ENCODE results near the gene CNTNAP2. TPM values are rescaled to one million over a fixed set of nuclear protein-coding genes. Genes with fewer than 3 reads are reported as not detected.
"Not testable (repeated sequence)": the region's sequence is repeated elsewhere in the genome, so short reads cannot be mapped to it uniquely, and the experiment has no call there.

The CNTNAP2 gene
- total RNA-seq, 8 experiments from 2014 or later = 0.05 to 27.0 (median 15.0) TPM

DNA sequence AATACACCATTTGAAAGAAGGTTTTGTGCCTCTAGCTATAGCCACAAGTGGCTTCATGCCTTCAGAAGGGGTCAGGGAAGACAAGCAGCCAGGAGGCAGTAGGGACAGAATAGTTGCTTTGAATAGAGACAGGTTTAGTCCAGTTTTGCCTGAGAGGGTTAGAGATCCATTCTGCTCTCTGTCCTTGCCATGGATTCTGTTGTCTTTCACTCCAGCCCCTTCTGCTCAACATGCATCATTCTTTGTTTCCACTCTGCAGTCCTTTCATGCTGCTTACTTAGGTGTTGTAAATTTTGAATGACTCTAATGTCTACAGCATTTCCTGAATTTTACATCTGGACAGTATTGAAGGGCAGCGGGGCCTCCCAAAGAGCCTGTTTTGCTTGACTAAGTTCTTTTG is 60.3 kb downstream of the CNTNAP2 start:
- no peak overlapping the region for H3K4me3 ChIP-seq
- peak in 5 of 8 experiments; percentile 99 to 100 (median 99) for ATAC-seq (replicated peaks in 6 of 8)
- in situ Hi-C loops (cut with MboI; ENCODE audit: low pct_unique_long_range_greater_than_20kb in 2 of 9, low sequenced_read_pairs in 9 of 9, unreplicated experiment in 9 of 9) = no loop called here
- 0 to 58% (median 11%) methylated on average over 1 of the region's 1 CpG; no CpG with 5 or more reads in 3 of the 10 experiments for WGBS, 10 experiments
- H3K27ac ChIP-seq = peak overlapping the region in 1 of 2 donors; percentile 26
- H3K4me1 ChIP-seq (replicated peaks in 1 of 2) = peaks cover 11 to 22% of the 10 kb centered on the region in 2 donors

DNA sequence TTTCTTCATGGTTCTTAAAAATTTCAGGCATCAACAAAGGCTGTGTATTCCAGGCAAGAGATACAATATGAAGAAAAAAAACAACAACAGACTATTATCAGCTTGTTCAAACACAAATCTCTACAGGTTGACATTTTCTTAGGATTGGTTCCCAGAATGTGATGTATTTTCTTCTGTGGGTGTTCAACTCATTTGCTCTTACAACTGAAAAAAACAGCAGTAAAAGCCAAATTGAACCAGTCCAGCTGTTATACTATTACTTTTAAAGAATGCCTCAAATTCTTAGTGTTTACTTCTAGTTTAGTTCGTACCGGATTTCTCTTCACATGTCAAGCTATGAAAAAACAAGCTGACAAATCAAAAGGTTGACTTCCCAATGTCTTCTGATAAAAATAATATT is 60.7 kb downstream of the CNTNAP2 start:
- Histone ChIP-seq H3K27ac (peak overlapping the region in 1 of 2 donors; percentile 26), H3K4me3 (no peak overlapping the region), H3K4me1 (replicated peaks in 1 of 2) (peaks cover 11 to 22% of the 10 kb centered on the region in 2 donors)
- in situ Hi-C loops (cut with MboI; ENCODE audit: low pct_unique_long_range_greater_than_20kb in 2 of 9, low sequenced_read_pairs in 9 of 9, unreplicated experiment in 9 of 9) = no loop called here
- 0 to 94% (median 88%) methylated on average over 2 of the region's 2 CpGs; no CpG with 5 or more reads in 1 of the 10 experiments for WGBS, 10 experiments
- peak in 1 of 8 experiments; percentile 8 for ATAC-seq (replicated peaks in 6 of 8)

DNA sequence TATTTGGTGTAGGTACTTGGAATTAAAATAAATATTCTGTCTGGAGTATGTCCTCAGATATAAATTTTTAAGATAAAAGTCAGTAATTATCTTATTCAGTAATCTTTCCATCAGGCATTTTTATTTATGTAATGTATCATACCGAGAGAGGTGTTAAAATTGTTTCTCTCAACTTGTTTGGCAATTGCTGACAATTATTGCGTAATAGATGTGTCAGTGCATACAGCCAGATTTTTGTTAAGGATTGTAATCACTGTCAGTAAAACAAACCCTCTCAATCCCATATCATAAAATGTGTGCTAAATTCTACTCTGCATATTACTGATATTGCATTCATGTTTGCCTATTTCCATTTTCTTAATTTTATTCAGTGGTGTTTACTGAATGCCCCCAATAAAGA is 69.2 kb downstream of the CNTNAP2 start:
- in situ Hi-C loops (cut with MboI; ENCODE audit: low pct_unique_long_range_greater_than_20kb in 2 of 9, low sequenced_read_pairs in 9 of 9, unreplicated experiment in 9 of 9) = no loop called here
- H3K27ac ChIP-seq = no peak overlapping the region
- no peak overlapping the region for H3K4me3 ChIP-seq
- H3K4me1 ChIP-seq (replicated peaks in 1 of 2) = no peaks in the 10 kb centered on the region
- WGBS, 10 experiments = 0 to 100% (median 94%) methylated on average over 1 to 2 of the region's 2 CpGs; no CpG with 5 or more reads in 1 of the 10 experiments
- no peak for ATAC-seq (replicated peaks in 6 of 8)

DNA sequence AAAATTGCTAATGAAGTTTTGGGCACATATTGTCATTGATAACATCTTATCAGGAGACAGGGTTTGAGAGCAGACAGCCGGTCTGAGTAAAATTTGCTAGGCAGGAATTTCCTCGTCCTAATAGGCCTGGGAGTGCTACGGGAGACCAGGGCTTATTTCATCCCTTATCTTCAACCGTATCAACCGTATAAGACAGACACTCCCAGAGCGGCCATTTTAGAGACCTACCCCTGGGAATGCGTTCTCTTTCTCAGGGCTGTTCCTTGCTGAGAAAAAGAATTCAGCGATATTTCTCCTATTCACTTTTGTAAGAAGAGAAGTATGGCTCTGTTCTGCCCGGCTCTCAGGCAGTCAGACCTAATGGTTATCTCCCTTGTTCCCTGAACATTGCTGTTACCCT is 74.8 kb downstream of the CNTNAP2 start:
- H3K4me1 ChIP-seq (replicated peaks in 1 of 2); H3K4me3 ChIP-seq; H3K27ac ChIP-seq; in situ Hi-C loops (cut with MboI; ENCODE audit: low pct_unique_long_range_greater_than_20kb in 2 of 9, low sequenced_read_pairs in 9 of 9, unreplicated experiment in 9 of 9); ATAC-seq (replicated peaks in 6 of 8): not testable (repeated sequence)
- 26 to 94% (median 79%) methylated on average over 3 to 9 of the region's 9 CpGs; no CpG with 5 or more reads in 3 of the 10 experiments for WGBS, 10 experiments

DNA sequence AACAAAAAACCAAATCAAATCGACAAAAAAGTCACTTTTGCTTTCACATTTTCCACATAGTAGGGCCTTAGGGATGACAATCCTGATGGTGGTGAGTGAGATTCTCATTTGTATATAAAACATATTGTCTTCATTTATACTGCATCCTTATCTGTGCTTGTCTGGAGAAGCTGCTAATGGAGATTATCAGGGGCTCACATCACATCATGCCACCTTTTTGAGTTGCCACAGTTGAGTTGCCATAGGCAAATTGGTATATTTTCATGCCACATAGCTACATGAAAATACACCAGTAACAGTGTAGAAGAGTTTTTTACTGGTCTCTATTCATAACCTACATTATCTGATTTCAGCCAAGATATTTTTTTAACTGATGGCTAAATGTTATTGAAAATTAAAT is 85.3 kb downstream of the CNTNAP2 start:
- ATAC-seq (replicated peaks in 6 of 8) = no peak
- H3K27ac ChIP-seq = no peak overlapping the region
- WGBS, 10 experiments = 0 to 100% (median 75%) methylated on average over 1 of the region's 1 CpG; no CpG with 5 or more reads in 2 of the 10 experiments
- in situ Hi-C loops (cut with MboI; ENCODE audit: low pct_unique_long_range_greater_than_20kb in 2 of 9, low sequenced_read_pairs in 9 of 9, unreplicated experiment in 9 of 9) = no loop called here
- no peaks in the 10 kb centered on the region for H3K4me1 ChIP-seq (replicated peaks in 1 of 2)
- no peak overlapping the region for H3K4me3 ChIP-seq

DNA sequence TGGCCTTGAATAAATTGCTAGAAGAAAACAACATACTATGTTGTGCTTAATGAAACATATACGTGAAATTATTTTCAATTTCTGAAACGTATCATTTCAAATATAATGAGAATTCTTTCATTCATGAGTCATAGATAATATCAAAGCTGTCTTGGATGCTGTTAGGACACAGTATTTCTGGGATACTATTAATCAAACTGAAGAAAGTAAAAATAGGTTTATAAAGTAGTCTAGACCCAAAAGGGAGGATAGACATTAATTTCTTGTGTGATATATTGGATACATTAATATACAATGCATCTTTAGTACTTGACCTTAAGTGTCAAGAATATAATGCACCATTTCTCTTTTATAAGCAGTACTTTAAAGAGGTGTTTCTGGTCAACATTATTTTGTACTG is 89.7 kb downstream of the CNTNAP2 start:
- H3K4me3 ChIP-seq = no peak overlapping the region
- in situ Hi-C loops (cut with MboI; ENCODE audit: low pct_unique_long_range_greater_than_20kb in 2 of 9, low sequenced_read_pairs in 9 of 9, unreplicated experiment in 9 of 9) = no loop called here
- no peaks in the 10 kb centered on the region for H3K4me1 ChIP-seq (replicated peaks in 1 of 2)
- H3K27ac ChIP-seq = no peak overlapping the region
- 0 to 90% (median 46%) methylated on average over 1 to 2 of the region's 2 CpGs for WGBS, 10 experiments
- ATAC-seq (replicated peaks in 6 of 8) = peak in 4 of 8 experiments; percentile 38 to 77 (median 68)

DNA sequence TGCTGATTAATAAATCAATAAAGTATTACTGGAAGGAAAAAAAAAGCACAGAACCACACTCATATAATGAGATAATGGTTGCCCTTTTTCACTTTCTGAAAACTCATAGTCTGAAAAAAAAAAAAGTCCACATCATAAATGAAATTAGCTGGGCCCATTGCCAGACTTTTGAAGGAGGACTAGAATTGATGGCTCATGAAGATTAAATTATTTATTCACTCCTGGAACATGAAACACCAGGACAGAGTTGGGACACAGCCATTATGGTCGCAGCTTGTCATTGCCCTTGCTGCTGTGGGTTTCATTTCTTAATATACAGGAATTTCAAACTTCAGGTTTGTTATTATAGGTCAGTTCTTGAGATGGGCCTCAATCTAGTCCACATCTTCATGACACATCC is 91.9 kb downstream of the CNTNAP2 start:
- Histone ChIP-seq H3K4me1 (replicated peaks in 1 of 2) (no peaks in the 10 kb centered on the region), H3K27ac (no peak overlapping the region), H3K4me3 (no peak overlapping the region)
- in situ Hi-C loops (cut with MboI; ENCODE audit: low pct_unique_long_range_greater_than_20kb in 2 of 9, low sequenced_read_pairs in 9 of 9, unreplicated experiment in 9 of 9) = no loop called here
- WGBS, 10 experiments = 0 to 100% (median 79%) methylated on average over 1 of the region's 1 CpG; no CpG with 5 or more reads in 4 of the 10 experiments
- ATAC-seq (replicated peaks in 6 of 8) = peak in 5 of 8 experiments; percentile 59 to 78 (median 62)

DNA sequence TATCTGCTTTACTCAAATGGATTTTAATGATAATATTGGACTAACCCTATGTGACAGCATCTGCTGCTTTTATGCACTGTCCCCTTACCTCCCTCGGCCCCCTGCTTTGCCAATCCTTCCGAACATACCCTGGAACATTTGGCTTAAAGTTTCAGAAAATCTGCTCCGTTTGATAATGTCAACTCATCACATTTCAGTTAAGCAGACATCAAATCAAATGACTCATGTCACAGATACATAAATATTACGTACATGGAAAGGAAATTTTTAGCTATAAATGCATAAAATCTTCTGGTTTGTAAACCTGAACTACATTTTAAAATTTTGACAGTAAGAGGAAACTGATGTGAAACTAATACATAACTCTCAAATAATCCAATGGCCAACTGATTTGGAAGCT is 98.2 kb downstream of the CNTNAP2 start:
- in situ Hi-C loops (cut with MboI; ENCODE audit: low pct_unique_long_range_greater_than_20kb in 2 of 9, low sequenced_read_pairs in 9 of 9, unreplicated experiment in 9 of 9) = no loop called here
- WGBS, 10 experiments = 3 to 100% (median 60%) methylated on average over 2 to 4 of the region's 4 CpGs; no CpG with 5 or more reads in 1 of the 10 experiments
- H3K4me3 ChIP-seq = no peak overlapping the region
- ATAC-seq (replicated peaks in 6 of 8) = no peak
- H3K27ac ChIP-seq = no peak overlapping the region
- no peaks in the 10 kb centered on the region for H3K4me1 ChIP-seq (replicated peaks in 1 of 2)

DNA sequence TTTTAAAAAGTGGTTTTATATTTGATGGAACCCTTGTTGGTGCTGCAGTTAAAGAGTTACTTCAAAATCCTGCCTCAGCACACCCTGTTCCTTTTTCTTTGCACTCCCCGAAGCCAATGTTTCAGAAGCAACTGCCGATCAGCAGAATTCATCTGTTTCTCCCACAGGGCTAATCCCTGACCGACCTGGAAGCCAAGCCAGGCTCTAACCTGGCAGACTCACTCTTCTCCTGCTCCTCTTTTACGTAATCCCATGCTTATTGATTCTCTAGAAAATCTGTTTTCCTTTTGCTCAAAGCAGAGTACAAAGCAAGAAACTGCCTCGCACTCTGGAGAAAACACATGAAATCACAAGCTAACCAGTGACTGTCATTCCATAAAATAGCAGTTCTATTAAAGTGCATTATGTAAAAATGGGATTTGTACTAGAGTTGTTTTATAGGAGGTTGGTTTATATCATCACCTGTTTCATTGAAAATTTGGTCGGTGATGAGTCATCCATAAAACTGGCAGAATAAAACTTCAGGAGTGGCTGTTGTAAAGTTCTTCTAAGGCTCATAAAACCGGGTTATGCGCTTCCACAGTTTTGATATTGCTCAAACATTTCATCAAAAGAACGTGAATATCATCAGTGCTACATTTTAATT is 99.9 kb downstream of the CNTNAP2 start:
- 5 to 88% (median 65%) methylated on average over 4 to 8 of the region's 9 CpGs for WGBS, 10 experiments
- in situ Hi-C loops (cut with MboI; ENCODE audit: low pct_unique_long_range_greater_than_20kb in 2 of 9, low sequenced_read_pairs in 9 of 9, unreplicated experiment in 9 of 9) = no loop called here
- H3K4me3 ChIP-seq = no peak overlapping the region

DNA sequence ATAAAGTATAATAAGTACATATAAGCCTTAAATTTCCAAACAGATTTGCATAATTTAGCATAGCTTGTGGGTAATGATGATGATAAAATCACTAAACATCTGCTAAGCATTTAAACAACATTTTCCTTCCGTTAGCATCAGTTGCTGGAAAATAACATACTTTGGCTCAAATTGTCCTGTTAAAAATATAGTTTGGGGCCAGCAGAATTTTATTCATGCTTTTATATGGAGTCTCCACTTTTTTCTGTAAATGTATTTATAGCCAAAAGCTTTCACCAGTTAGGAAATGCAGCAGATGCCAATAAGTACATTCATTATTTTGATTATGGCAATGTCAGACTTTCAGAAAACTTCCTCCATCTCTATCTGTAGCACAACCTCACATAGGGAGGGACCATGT is 107.2 kb downstream of the CNTNAP2 start:
- no peak for ATAC-seq (replicated peaks in 6 of 8)
- in situ Hi-C loops (cut with MboI; ENCODE audit: low pct_unique_long_range_greater_than_20kb in 2 of 9, low sequenced_read_pairs in 9 of 9, unreplicated experiment in 9 of 9) = no loop called here
- Histone ChIP-seq H3K27ac (no peak overlapping the region), H3K4me3 (no peak overlapping the region), H3K4me1 (replicated peaks in 1 of 2) (no peaks in the 10 kb centered on the region)
- 0 to 100% (median 94%) methylated on average over 1 of the region's 1 CpG; no CpG with 5 or more reads in 2 of the 10 experiments for WGBS, 10 experiments

More for the DNA sequence above, 99.9 kb downstream of the CNTNAP2 start:
- Histone ChIP-seq H3K4me1 (replicated peaks in 1 of 2) (no peaks in the 10 kb centered on the region), H3K27ac (no peak overlapping the region)
- ATAC-seq (replicated peaks in 6 of 8) = no peak

DNA sequence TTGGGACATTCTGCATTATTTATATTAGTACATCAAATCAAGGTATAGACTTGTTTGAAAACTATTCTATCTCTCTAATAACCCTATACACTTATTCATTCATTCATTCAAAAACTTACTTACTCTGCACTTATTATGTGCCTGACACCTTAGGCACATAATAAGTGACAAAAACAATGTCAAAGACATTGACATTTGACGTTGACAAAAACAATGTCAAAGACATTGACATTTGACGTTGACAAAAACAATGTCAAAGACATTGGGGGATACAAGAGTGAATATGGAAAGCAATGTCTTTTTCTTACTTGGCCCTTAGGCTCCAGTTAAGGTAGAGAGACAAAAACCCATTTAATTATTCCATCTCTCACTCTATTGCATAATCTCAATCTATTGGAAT is 116.0 kb downstream of the CNTNAP2 start:
- no peak overlapping the region for H3K4me3 ChIP-seq
- no peaks in the 10 kb centered on the region for H3K4me1 ChIP-seq (replicated peaks in 1 of 2)
- H3K27ac ChIP-seq = no peak overlapping the region
- ATAC-seq (replicated peaks in 6 of 8) = no peak
- 0 to 100% (median 86%) methylated on average over 1 to 2 of the region's 2 CpGs; no CpG with 5 or more reads in 4 of the 10 experiments for whole genome bisulfite sequencing, 10 experiments
- in situ Hi-C loops (cut with MboI; ENCODE audit: low pct_unique_long_range_greater_than_20kb in 2 of 9, low sequenced_read_pairs in 9 of 9, unreplicated experiment in 9 of 9) = no loop called here

DNA sequence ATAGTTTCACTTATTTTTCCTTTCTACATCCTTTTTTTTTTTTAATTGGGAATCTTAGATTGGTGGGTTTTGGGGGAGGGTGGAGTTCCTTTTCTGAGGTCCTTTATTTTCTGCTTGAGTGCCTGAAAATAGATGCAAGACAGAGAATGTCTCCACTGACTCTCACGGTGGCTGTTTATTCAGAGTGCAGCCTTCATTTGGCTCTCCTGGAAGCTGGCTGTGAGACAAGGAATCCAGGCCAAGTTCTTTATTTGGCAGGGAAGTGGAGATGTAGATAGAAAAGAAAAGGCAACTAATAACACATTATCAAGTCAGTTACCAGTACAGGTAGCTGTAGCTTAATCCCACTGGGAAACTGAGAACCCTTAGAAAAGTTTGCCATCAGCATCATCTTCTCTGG is 118.6 kb downstream of the CNTNAP2 start:
- ATAC-seq (replicated peaks in 6 of 8) = no peak
- 0 to 20% (median 4%) methylated on average over 1 of the region's 1 CpG; no CpG with 5 or more reads in 2 of the 10 experiments for WGBS, 10 experiments

DNA sequence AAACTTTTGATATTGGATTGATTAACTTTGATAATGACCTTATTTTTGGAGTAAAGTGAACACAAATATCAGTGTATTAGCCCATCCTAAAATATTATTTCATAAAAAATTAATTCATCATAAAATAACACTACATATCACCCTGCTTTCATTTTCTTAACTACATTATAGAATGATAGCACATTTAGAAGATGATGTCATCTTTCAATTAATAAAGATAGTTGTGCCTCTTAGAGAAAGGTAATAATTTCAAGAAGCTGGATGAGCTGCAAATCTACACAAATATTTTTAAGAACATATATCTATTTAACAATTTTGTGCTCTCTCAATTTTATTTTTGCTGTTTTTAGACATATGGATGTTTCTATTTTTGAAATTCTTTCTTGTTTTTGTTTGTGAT is 126.1 kb downstream of the CNTNAP2 start:
- H3K27ac ChIP-seq = no peak overlapping the region
- no peak for ATAC-seq (replicated peaks in 6 of 8)
- H3K4me1 ChIP-seq (replicated peaks in 1 of 2) = no peaks in the 10 kb centered on the region
- H3K4me3 ChIP-seq = no peak overlapping the region
- in situ Hi-C loops (cut with MboI; ENCODE audit: low pct_unique_long_range_greater_than_20kb in 2 of 9, low sequenced_read_pairs in 9 of 9, unreplicated experiment in 9 of 9) = no loop called here

More for the DNA sequence above, 118.6 kb downstream of the CNTNAP2 start:
- Histone ChIP-seq H3K4me3 (no peak overlapping the region), H3K4me1 (replicated peaks in 1 of 2) (no peaks in the 10 kb centered on the region), H3K27ac (no peak overlapping the region)
- in situ Hi-C loops (cut with MboI; ENCODE audit: low pct_unique_long_range_greater_than_20kb in 2 of 9, low sequenced_read_pairs in 9 of 9, unreplicated experiment in 9 of 9) = no loop called here

DNA sequence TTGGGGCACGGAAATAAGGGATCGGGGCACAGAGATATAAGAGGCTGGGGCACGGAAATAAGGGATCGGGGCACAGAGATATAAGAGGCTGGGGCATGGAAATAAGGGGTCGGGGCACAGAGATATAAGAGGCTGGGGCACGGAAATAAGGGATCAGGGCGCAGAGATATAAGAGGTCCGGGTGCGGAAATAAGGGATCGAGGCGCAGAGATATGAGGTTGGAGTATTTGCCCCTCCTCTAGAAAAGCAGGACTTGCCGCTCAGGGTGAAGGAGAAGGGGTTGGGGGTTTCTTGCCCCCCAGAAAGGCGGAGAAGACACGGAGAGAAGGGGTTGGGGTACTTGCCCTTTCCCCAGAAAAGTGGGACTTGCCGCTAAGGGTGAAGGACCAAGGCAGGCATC is 131.4 kb downstream of the CNTNAP2 start:
- ATAC-seq (replicated peaks in 6 of 8); H3K4me3 ChIP-seq; in situ Hi-C loops (cut with MboI; ENCODE audit: low pct_unique_long_range_greater_than_20kb in 2 of 9, low sequenced_read_pairs in 9 of 9, unreplicated experiment in 9 of 9); H3K4me1 ChIP-seq (replicated peaks in 1 of 2); H3K27ac ChIP-seq: not testable (repeated sequence)
- 20 to 95% (median 73%) methylated on average over 1 to 7 of the region's 15 CpGs; no CpG with 5 or more reads in 3 of the 10 experiments for WGBS, 10 experiments
